Measurements from ENCODE around the gene NID2. TPM values are rescaled to one million over a fixed set of nuclear protein-coding genes. Genes with fewer than 3 reads are reported as not detected.

Gene NID2
- total RNA-seq, 1 donor from 2014 or later, result 37.3 TPM

DNA sequence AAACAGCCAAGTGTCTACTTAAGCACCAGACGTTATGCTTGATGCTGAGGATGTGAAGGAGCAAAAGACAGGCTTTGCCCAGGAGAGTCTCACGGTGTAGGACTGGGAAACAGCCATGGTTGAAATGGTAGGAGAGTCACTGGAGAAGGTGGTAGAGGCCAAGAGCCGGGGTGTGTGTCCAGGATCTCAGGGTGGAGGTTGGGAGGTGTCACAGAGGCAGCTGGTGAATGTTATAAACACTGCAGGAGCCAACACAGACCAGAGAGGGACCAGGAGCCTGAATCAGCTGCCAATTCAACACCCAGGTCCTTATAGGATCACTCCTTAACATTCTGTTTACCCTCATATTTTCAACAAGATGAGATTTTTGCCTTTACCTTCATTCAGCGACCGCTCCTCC lies 7.5 kb downstream of the NID2 start:
- DNase-seq (ENCODE audit: low spot score), result no peak
- intact Hi-C loops (cut with DNase I), result loop anchor here (5.0 kb wide), 1 partner anchor 409 kb away; the partner anchor contains the start of gene FRMD6

DNA sequence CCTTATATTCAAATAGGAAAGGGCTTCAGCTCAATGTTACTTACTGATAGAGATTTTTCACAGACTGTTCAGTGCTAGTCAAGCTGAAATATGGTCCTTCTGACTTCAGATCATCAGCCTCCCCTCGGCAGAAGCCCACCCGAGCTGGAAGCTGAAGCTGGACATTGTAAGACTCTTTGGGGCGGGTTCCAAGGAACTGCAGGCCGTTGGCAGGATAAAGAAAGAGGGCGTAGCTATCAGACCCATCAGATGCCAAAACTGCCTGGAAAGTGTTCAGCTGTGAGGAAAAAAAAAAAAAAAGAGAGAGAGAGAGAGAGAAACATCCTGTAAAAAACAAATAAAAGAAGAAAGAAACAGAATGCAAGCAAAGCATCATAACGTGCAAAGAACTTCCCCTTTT lies 8.8 kb downstream of the NID2 start:
- no peak for DNase-seq (ENCODE audit: low spot score)
- intact Hi-C loops (cut with DNase I), result loop anchor here (5.0 kb wide), 1 partner anchor 408 kb away; the partner anchor contains the start of gene FRMD6

DNA sequence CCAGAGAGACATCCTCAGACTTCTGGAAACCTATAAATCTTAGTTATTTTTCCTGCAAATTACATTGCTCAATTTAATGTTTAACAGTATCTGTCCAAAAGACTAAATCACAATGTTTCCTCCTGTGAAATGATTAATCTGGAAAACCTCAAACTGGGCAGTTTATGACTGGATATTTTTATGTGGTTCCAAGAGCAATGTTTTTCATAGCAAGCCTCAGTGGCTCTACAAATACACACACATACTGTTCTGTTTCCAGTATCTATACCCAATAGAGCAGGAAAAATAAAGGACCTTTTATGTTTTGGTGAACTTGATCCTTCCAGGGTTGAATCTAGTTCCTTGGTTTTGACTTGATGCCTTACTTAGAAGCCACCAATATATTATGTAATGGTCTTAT lies 9.2 kb downstream of the NID2 start:
- intact Hi-C loops (cut with DNase I), result loop anchor here (5.0 kb wide), 1 partner anchor 407 kb away; the partner anchor contains the start of gene FRMD6
- DNase-seq (ENCODE audit: low spot score), result no peak

DNA sequence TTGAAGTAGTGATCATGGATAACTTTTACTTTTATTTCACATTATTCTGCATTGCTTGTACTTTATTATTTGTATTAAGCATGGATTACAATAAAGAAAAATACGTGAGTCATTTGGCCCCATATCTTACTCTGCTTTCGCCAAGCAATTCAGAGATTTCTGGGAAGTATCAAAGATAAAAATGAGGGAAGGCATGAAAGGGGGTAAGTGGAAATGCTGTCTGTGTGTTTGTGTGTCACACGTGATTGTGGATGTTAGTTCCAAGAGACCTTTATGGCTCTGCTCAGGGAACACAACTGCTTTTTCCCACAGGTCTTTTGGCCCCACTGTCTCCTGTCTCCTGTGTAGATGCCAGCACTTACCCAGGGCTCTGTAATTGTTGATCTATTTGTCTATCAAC lies 10.5 kb downstream of the NID2 start:
- DNase-seq (ENCODE audit: low spot score), result no peak
- intact Hi-C loops (cut with DNase I), result no loop called here

DNA sequence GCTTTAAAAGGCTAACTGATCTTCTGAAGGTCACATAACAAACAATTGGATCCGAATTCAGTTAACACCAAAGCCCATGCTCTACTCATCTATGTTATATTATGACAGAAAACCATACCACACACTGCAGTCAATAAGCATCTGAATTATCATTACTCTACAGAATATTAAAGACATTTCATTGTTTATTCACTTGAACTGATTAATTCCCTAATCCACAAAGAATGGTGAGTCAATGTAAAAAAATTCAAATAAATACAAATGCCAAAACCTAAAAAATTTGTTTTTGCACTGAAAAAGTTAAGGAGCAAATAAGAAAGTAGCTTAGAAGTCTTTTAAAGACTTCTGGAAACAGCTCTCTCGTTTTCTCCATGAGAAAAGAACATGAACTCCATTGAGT lies 13.7 kb downstream of the NID2 start:
- intact Hi-C loops (cut with DNase I), result no loop called here
- no peak for DNase-seq (ENCODE audit: low spot score)

DNA sequence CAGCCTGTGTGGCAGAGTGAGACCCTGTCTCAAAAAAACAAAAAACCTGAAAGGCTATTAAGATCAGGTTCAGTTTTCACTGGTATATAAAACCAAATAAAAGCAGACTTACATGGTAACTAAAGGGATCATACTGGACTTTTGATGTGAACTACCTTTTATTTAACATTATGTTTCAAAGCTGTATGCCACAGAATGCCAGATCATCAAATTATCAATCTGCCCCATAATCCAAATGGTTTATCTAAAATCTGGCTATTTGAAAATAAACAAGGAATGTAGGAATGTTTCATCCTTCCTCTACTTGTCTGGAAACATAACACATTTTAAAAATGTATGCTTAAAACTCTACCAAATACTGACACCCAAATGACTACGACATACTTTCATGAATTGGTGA lies 14.2 kb downstream of the NID2 start:
- intact Hi-C loops (cut with DNase I), result no loop called here
- DNase-seq (ENCODE audit: low spot score), result no peak

DNA sequence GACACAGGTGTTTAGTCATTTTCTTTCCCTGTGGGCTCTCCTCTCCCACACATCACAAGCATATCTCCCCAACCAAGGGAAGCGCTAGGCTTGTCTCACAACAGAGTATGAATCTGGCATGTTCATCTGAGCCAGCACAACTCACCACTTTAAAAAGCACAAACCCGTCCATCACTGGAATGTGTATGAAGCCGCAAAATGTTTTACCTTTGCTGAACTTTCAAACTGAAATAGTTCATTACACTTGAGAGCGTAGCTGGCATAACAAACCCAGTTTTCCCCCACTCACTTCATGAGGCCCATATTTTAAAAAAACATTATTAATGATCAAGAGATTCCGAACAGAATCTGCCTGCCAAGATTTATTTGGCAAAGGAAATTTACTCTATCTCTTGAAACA lies 15.8 kb downstream of the NID2 start:
- intact Hi-C loops (cut with DNase I), result no loop called here
- no peak for DNase-seq (ENCODE audit: low spot score)

DNA sequence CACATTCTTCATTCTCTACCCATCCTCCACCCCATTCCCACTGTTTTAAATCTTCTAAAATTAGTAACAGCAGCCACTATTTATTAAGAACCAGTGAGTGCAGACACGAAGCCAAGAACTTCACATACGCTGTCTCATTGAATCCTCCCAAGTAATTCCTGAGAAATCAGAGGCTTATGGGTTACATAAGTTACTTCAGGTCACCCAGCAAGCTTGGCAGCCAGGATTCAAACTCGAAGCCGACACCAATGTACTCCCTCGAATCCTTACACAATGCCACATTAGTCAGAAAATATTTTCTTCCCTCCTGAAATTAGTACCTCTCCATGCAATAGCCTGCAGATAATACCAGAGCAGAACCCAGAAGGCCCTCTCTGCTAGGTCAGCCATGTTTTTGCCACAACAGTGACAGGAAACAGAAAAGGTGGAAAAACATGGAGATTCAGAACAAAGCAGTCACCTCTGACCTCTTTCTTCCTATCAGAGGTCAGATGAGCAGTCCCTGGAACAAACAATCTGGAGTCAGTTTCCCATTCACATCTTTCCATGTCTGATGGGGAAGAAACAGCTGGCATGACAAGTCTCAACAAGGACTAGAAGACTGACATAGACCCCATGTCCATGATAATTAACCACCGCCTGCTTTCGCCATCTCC lies 16.4 kb downstream of the NID2 start:
- no peak for DNase-seq (ENCODE audit: low spot score)

DNA sequence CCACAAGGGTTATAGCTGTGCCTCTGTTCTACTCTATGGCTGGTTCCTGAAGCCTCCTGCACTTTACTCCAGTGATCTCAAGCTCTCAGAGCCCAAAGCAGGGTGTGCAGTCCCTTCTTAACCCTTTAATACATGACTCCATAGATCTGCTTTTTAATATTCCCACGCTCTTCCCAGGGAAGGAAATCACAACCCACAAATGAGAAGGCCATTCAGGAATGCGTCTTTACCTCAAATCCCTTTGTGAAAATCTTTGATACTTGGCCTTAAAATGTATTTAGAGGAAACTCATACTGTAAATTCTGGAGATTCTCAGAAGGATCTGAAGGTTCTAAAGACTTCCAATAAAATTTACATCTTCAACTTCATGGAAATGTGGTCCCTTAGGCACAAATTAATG lies 17.0 kb downstream of the NID2 start:
- DNase-seq (ENCODE audit: low spot score), result no peak
- intact Hi-C loops (cut with DNase I), result no loop called here

More for the DNA sequence above, 16.4 kb downstream of the NID2 start:
- intact Hi-C loops (cut with DNase I), result no loop called here

DNA sequence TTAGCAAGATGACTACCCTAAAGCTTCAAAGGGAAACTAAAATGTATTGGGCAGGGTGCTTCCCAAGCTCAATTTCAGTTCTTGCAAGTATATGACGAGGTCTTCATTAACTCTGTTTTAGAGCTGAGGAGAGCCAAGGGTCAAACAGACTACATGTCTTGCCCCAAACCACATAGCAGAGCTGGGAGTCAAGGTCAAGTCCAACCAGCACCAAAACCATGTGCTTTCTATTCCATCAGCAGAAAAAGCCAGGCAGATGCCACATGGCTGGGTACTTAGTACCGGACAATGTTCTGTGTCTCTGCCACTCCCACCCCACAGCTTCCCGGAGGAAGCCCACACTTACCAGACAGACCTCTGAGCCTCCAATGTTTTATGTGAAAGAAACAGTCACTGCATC lies 17.6 kb downstream of the NID2 start:
- DNase-seq (ENCODE audit: low spot score), result no peak

DNA sequence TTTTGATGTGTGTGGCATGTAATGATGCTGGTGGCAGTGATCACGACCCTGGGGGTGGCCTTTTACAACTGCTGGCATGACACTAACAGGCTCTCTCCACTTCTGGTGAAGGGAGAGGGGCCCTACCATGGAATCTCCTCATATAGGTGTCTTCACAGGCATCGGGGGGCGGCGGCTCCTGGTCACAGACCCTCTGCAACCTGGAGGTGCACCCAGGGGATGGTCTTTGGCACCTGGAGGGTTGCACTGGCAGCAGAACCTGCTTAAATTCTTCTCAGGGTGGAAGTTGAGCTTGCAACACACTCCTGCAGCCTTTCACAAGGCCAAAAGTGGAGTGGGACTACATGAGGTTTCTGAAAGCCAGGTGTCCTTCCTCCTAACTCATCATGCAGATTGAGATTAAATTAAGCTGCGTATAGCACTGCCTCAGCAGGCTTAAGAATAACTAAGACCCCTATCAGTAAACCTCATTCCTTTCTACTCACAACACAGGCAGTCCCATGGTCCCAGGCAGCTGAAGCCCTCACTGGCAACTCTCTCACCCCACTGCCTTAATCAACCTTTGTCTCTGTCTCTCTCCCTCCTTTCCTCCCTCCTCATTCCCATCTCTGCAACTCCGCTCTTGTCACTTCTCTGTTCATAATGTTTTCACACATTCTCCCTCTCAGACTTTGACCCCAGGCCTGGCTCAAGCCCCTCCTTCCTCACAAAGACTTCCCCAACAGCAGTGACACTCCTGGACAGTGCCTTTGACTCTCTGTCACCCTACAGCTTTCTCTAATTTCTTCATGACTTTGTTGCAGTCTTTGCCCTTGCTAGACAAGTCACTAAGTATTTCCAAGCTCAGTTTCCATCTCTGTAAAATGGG lies 18.9 kb downstream of the NID2 start:
- no peak for DNase-seq (ENCODE audit: low spot score)
- intact Hi-C loops (cut with DNase I), result no loop called here

More for the DNA sequence above, 17.6 kb downstream of the NID2 start:
- intact Hi-C loops (cut with DNase I), result no loop called here

DNA sequence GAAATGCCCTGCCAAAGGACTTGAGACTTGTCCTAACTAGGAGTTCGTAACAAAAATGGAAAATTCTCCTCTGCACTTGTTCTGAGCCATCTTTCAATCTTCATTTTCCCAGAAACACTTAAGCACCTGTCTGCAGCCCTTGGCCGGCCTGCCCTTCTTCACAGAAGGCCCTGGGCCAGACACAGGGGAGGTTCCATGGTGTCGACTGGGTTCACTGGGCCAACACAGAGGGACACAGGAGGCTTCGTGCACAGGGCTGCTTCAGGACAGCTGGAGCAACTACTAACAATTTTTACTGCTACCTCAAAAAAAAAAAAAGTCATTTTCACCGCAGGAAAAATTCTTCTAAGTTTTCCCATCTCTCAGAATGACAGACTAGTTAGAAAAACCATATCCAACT lies 19.6 kb downstream of the NID2 start:
- intact Hi-C loops (cut with DNase I), result no loop called here

DNA sequence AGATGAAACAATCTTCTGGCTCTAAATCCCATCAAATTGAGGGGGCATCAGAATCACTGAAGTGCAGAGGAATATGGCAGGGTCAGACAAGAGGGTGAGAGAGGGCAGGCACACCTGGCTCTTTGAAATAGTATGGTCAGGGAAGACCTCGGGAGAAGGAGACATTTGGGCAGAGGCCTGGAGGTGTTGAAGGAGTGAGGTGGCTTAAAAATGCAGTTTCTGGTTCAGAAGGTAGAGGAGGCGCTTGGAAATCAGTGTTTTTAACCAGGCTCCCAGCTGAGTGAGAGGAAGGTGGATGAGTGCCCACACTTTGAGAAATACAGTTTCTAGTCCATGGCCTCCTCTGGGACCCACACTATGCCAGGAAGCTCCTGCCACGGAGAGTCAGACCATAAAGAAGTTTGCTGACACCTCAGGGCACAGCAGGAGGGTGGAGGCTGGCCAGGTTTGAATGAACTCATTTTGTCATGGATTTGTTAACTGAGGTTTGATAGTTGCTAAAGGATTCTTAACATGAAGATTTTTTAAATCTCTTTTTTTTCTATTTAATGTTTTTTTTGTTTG lies 20.1 kb downstream of the NID2 start:
- intact Hi-C loops (cut with DNase I), result no loop called here
- DNase-seq (ENCODE audit: low spot score), result no peak

More for the DNA sequence above, 19.6 kb downstream of the NID2 start:
- no peak for DNase-seq (ENCODE audit: low spot score)

DNA sequence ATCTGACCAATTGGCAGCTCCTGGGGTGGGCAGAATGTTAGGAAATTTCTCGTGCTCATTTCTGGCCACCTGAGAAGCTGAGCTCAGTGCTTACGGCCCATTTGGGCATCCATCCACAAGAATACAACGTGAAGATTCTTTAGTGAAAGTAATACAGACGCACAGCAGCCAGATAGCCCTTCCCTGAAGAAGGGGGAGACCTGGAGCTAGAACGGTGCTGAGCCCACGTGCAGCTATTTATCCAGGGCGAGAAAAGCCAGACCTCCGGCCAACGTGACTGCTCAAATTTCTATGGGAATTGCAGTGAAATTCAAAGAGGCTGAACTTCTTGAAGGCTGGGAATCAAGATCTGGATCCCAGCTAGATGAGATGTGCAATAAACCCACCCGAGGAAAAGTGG lies 20.7 kb downstream of the NID2 start:
- DNase-seq (ENCODE audit: low spot score), result no peak
- intact Hi-C loops (cut with DNase I), result no loop called here

DNA sequence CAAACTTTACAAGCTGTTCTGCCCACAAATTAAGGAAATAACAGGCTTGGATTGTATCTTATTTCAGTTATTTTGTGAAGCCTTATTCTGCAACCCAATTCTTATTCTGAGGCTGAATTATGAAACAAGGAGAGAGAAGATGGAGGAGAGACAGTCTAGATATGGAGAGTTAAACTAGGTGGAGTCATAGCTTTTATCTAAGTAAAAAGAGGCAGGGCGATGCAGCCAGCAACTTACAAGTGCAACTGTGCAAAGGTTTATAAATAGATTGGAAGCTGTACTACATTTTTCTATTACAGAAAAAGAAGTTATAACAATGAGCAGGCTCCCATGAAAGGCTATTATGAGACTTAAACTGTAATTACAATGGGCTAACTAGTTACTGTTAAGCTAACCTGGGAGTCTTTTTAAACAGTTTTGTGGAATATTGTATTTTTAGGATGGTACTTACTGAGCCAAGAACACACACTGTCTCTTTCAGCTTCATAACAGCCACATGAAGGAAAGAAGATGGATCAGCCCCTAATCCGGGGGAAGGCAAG lies 22.4 kb downstream of the NID2 start:
- no peak for DNase-seq (ENCODE audit: low spot score)
- intact Hi-C loops (cut with DNase I), result loop anchor here (2.0 kb wide), 1 partner anchor 22 kb away; the partner anchor contains the start of gene NID2

DNA sequence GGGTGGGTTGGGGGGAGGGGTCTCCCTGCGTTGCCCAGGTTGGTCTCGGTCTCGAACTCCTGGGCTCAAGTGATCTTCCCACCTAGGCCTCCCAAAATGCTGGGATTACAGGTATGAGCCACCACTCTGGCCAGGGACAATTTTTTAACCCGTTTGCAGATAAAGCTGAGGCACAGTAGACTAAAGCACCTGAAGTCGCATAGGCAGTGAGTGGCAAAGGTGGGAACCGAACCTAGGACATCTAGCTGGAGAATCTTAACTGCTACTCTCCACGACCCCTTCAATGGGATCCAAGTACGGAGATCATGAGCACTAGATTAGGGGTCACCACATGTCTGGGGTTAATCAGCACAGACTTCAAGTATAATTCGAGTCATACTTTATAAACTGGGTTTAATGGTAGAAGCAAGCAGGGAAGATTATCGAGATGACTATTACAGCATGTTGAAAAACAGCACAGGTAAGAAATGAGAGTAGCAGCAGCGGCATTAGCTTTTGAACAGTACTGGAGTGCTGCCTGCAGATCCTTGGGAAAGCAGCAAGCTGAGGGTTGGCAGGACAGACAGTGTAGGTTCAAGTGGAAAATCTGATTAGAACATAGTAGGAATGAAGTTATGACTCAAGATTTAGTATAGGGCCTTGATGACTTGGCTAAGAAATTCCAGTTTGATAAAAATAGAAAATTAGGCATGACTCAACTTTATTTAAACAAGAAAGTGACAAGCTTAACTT lies 23.9 kb downstream of the NID2 start:
- no peak for DNase-seq (ENCODE audit: low spot score)
- intact Hi-C loops (cut with DNase I), result no loop called here

DNA sequence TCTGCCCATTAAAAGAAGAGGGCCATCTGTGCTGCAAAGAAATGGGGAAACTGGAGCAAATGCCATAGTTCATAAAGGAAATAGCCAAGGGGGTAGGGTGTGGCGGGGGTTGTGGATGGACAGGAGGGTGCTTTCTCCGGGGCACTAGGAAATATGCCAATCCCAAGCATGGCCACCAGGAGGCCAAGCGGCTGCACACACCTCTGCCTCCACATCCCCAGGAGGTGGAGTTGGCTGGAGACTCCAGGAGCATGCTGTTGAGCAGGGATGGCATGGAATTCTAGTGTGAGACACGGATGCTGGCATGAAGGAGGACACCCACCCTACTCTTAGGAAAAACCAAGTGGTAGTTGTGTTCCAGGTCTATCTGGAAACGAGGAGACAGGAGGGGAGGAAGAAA lies 25.2 kb downstream of the NID2 start:
- no peak for DNase-seq (ENCODE audit: low spot score)
- intact Hi-C loops (cut with DNase I), result no loop called here

DNA sequence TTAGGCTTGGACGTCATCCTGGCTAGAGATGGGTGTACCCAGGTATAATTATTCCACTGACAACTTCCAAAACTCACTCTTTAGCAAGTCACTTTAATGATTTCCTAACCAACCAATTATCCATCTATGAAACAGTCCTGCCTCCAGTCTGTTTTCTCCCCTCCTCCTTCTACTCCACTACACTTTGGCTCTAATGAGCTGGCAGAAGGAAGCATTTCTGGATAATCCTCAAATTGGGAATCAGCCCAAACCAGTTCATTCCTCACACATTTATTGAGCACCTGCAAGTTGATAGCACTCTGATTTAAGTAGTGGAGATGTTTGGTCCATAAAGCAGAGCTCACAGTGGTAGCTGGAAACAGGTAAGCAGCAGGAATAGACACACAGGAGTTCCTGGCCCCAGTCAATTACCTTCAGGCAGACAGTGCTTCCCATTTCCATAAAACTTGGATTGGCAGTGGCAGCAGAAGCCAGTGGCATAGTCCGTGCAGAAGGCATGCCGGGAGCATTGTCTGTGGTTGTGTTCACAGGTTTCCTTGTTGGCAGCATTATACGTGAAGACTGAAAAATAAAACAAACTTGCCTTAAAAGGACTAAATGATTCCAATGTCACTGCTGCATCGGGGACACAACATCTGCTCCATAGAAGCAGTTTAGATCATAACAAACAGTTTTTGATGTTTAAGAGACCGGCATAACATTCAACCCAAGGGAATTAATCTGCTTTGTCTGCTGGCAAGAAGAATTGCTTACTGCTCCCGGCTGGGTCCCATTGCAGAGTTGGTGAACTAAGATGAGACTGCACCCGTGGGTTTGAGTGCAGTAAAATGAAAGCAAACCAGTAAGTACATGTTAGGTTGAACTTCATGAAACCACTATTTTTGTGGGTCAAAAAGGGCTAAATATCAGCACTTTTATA lies 26.2 kb downstream of the NID2 start:
- no peak for DNase-seq (ENCODE audit: low spot score)
- intact Hi-C loops (cut with DNase I), result no loop called here

DNA sequence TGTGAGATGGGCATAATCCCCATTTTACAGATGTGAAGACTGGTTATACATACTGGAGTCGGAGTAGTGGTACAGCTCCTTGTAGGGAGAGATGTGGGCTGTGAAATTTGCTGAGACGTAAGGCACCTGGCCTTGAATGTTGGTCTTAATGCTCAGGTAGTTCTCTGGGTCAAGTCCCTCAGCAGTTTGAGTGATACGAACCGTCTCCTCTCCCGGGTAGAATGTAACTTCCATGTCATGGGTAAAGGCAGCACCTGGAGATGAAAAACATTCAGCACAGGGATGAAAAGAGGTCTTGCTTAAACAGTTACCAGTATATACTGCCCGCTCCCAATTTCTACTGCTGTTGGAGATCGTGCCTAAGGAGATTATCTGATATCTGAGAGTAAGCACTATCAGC lies 28.3 kb downstream of the NID2 start:
- intact Hi-C loops (cut with DNase I), result no loop called here
- no peak for DNase-seq (ENCODE audit: low spot score)
